Measurements from ENCODE around the gene FAM131B.

The FAM131B gene

GRCh38 chr7:143356414-143357050, 6.0 kb downstream of the FAM131B start:
- no peak for DNase-seq

- DNase-seq, result no peak
Observed at GRCh38 chr7:143355450-143356385, 6.8 kb downstream of the FAM131B start.

- DNase-seq, result no peak
Observed at GRCh38 chr7:143354965-143355364, 7.5 kb downstream of the FAM131B start.

DNA sequence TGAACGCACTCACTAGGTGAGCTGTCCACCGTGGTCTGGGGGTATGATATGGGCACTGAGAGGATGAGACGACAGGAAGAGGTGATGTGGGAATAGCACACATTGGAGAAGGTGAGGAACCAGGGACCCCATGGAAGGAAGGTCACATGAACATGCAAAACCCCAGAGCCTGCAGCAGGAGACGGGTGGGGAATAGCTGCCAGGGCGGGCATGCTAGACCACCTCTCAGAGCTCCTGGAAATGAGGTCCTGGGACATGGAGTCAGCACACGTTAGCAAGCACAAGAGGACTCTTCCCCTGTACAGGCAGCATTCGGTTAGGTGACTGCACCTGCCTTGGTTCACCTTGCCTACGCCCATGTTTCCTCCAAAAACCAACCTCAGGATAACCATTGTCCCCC, 8.1 kb downstream of the FAM131B start:
- DNase-seq, result no peak

GRCh38 chr7:143352531-143353002, 9.9 kb downstream of the FAM131B start:
- no peak for DNase-seq

DNA sequence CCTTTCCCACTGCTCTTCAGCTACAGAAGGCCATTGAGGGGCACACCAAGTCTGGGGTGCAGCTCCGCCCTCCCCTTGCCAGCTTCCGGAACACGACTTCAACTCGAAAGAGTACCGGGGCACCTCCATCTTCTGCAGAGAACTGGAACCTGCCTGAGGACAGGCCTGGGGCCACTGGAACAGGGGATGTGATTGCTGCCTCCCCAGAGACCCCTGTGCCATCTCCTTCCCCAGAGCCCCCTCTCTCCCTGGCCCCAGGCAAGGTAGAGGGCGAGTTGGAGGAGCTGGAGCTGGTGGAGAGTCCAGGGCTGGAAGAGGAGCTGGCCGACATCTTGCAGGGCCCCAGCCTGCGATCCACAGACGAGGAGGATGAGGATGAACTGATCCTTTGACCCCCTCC, 10.9 kb downstream of the FAM131B start:
- DNase-seq, result no peak

- DNase-seq, result no peak
Observed at GRCh38 chr7:143351060-143351459, 11.5 kb downstream of the FAM131B start.

- DNase-seq, result no peak
Observed at GRCh38 chr7:143347950-143348349, 14.6 kb downstream of the FAM131B start.

GRCh38 chr7:143346018-143346417, 16.5 kb downstream of the FAM131B start:
- DNase-seq, result no peak

GRCh38 chr7:143345428-143345900, 17.0 kb downstream of the FAM131B start:
- DNase-seq, result peak; percentile 28 to 84 (median 52)

DNA sequence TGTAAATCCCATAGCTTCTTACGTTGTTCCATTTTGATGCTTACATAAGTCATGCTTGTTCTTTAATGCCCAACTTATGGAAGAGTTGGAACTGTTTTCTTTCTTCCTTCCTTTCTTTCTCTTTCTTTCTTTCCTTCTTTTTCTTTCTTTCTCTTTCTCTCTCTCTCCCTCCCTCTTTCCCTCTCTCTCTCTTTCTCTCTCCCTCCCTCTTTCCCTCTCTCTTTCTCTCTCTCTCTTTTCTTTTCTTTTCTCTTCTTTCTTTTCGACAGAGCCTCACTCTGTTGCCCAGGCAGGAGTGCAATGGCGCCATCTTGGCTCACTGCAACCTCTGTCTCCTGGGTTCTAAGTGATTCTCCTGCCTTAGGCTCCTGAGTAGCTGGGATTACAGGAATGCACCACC, 18.9 kb downstream of the FAM131B start:
- no peak for DNase-seq

DNA sequence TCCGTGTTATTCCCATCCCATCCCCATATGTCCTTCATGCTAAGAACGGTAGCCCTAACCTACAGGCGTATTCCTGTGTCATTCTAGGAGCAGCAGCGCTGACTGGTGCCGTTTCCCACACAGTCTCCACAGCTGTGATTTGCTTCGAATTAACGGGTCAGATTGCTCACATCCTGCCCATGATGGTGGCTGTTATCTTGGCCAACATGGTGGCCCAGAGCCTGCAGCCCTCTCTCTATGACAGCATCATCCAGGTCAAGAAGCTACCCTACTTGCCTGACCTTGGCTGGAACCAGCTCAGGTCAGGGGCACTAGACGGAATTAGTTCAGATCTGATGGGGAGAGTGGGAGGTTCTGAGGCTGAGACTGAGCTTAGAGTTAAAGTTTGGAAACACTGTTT, 20.7 kb downstream of the FAM131B start:
- DNase-seq, result no peak

- DNase-seq, result no peak
Observed at GRCh38 chr7:143337216-143337615, 25.3 kb downstream of the FAM131B start.

DNA sequence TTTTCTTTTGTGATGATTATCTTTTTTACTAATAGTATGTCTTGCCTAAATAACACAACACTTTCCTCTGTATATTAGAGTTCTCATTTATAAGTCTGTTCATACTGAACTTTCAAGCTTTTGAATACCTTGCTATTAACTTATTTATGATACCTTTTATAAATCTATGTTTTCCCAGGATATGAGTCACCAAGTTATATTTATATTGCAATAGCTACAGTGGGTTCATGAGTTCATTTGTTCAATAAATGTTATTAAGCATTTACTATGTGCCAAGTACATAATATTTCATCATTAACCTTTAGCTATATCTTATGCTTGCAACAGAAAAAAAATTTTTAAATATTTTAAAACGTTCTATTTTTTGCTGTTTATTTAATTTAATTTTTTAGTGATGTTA, 28.3 kb downstream of the FAM131B start:
- no peak for DNase-seq

- DNase-seq, result no peak
Observed at GRCh38 chr7:143331179-143331801, 31.2 kb downstream of the FAM131B start.

DNA sequence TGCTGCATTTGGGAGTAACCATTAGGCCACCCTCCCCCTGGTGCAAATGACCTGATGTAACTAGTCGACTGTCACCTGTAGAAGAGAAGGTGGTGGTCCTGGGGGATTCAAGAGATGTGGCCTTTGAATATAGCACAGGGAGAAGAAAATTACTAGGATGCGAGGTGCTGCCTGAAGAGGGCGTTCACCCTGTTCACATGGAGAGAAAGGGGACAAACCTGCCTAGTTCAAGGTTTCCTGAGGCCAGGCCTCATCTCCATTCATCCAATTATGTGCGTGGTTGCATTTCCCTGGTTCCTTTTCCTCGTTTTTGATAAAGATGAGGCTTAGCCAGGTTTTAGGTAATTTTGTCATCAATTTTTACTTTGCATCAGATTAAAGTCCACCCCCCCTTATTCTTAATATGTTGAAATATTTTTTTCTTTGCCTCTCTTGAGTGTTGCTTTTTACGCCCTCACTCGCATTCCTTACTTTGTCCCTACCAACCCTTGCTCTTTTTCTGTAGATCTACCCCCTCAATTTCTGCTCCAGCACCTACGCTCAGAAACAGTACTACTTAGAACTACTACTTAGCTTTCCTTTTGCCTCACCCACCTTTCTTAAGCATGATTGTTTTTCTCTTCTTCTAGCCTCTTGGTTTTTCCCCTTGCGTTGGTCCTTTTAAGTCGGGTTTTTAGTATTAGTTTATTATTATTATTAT, 32.9 kb downstream of the FAM131B start:
- DNase-seq, result no peak

DNA sequence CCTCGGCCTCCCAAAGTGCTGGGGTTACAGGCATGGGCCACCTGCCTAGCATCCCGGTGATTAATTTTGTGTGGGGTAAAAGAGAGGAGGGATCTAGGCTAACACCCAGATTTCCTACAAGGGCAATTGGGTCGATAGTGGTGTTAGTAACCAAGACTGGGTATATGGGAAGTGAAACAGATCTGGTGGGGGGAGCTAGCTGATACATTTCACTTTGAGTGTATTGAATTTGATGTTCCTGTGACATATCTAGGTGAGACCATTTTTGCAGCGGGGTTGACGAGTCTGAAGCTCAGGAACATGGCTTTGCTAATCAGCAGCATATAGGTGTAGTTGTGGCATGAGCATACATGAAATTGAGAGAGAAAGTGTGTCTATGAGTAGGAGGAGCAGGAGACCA, 34.6 kb downstream of the FAM131B start:
- DNase-seq, result no peak

DNA sequence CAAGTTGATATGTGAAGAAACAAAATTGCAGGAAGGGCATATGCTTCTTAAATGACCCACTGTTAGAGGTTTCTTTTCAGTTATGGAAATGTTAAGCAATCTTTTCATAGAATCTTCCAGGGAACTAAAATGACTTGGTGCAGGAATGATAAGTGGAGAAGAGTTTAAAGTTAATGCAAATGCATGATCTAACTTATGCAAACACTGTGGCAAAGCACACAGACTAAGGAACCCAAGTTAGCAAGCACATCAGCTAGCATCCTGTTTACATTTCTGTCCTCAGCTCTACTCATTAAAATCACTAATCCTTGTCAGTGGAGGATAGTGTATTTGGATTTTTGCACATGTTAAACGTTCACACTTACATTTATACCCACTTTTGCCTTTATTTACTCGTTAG, 37.3 kb downstream of the FAM131B start:
- peak in 1 of 5 experiments; percentile 66 for DNase-seq

DNA sequence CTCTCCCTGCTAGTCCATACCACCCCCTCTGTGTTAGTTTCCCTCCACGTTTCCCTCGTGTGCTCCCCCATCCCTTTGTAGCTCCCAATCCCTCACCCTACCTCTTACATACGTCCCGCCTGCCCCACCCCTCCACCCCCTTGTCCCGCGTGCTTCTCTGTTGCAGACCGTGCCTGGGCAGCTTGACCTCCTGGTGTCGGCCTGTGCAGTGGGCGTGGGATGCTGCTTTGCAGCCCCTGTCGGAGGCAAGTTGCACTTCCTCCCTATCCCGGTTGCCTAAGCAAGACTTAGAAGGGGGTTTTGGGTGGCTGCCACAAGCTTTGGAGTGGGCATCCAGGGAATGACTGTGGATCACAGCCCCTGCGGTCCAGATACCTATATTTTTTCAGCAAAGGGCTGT, 38.9 kb downstream of the FAM131B start:
- no peak for DNase-seq

- DNase-seq, result no peak
Observed at GRCh38 chr7:143322760-143323633, 39.5 kb downstream of the FAM131B start.

DNA sequence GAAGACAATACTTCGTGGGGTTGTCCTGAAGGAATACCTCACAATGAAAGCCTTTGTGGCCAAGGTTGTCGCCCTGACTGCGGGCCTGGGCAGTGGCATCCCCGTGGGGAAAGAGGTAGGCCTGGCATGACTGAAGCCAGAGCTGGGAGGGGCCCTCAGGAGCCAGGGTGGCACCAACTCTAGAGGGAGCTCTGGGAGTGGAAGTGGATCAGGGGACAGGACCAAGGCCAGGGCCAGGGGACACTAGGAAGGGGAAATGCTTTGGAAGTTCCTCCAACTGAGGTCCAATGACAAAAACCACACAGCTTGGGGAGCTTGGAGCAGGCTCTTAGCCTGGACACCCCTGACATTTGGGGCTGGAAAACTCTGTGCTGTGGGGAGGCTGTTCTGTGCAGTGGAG, 40.8 kb downstream of the FAM131B start:
- no peak for DNase-seq

- no peak for DNase-seq
Observed at GRCh38 chr7:143321242-143321641, 41.3 kb downstream of the FAM131B start.
